ENCODE data around the gene FTO.

The FTO gene

GRCh38 chr16:53946746-53947386 is 242.9 kb downstream of the FTO start:
- DNase-seq = no peak

- DNase-seq = no peak
These were observed 243.7 kb downstream of the FTO start for GRCh38 chr16:53947642-53948041.

GRCh38 chr16:53948326-53948725 is 244.4 kb downstream of the FTO start:
- no peak for DNase-seq

GRCh38 chr16:53948734-53949430 is 244.9 kb downstream of the FTO start:
- DNase-seq = no peak

GRCh38 chr16:53949715-53950410 is 245.9 kb downstream of the FTO start:
- DNase-seq = no peak

- no peak for DNase-seq
These were observed 246.7 kb downstream of the FTO start for GRCh38 chr16:53950677-53951076.

- no peak for DNase-seq
These were observed 248.6 kb downstream of the FTO start for GRCh38 chr16:53952215-53953208.

GRCh38 chr16:53953336-53953735 is 249.4 kb downstream of the FTO start:
- no peak for DNase-seq

GRCh38 chr16:53955221-53955875 is 251.4 kb downstream of the FTO start:
- DNase-seq = no peak

- DNase-seq = no peak
These were observed 254.5 kb downstream of the FTO start for GRCh38 chr16:53958341-53958880.

GRCh38 chr16:53960050-53960812 is 256.3 kb downstream of the FTO start:
- DNase-seq = no peak

GRCh38 chr16:53960954-53961616 is 257.1 kb downstream of the FTO start:
- DNase-seq = no peak

- DNase-seq = no peak
These were observed 258.1 kb downstream of the FTO start for GRCh38 chr16:53962041-53962440.

GRCh38 chr16:53964145-53964790 is 260.3 kb downstream of the FTO start:
- no peak for DNase-seq

GRCh38 chr16:53966821-53967571 is 263.0 kb downstream of the FTO start:
- DNase-seq = no peak

- DNase-seq = no peak
These were observed 263.6 kb downstream of the FTO start for GRCh38 chr16:53967572-53967971.

- no peak for DNase-seq
These were observed 264.5 kb downstream of the FTO start for GRCh38 chr16:53968454-53968853.

GRCh38 chr16:53968896-53969295 is 264.9 kb downstream of the FTO start:
- no peak for DNase-seq

GRCh38 chr16:53971616-53972015 is 267.7 kb downstream of the FTO start:
- DNase-seq = no peak
